HL-60 (cell line): Measurements from ENCODE around the gene SLC37A2.
"Not testable (repeated sequence)": the region's sequence is repeated elsewhere in the genome, so short reads cannot be mapped to it uniquely, and the experiment has no call there.

Experiments
- DNase-seq, 2 experiments: peaks; one replicate each; pipeline ENCODE4 v3.0.0-alpha.2; 2010 to 2020; ENCODE audit warnings: low read depth in 1 of 2, low spot score in 1 of 2
- H3K27ac ChIP-seq: fragments of 250-450 bp; sonication (Bioruptor Pico); replicated peaks from 2 replicates; pipeline ENCODE4 v1.5.1; 2020; ENCODE audit warnings: mild to moderate bottlenecking, moderate library complexity
- H3K27me3 ChIP-seq: fragments of 250-450 bp; sonication (Bioruptor Pico); 2 replicates; pipeline ENCODE4 v1.5.1; 2021; ENCODE audit warnings: mild to moderate bottlenecking, moderate library complexity; ENCODE audit not compliant: insufficient read depth, poor library complexity, severe bottlenecking
- H3K4me3 ChIP-seq: replicated peaks from 2 replicates; pipeline ENCODE4 v1.5.1; 2011; ENCODE audit warnings: mild to moderate bottlenecking, control low read depth, low read length; ENCODE audit not compliant: insufficient read depth
- CTCF ChIP-seq: IDR thresholded peaks from one replicate; pipeline ENCODE4 v1.5.1; 2011; ENCODE audit warnings: low read length, control low read depth, inconsistent platforms; ENCODE audit not compliant: insufficient read depth
- GABPA ChIP-seq: IDR thresholded peaks from 2 replicates; pipeline ENCODE4 v1.6.1; 2012; ENCODE audit warnings: low read depth
- POLR2AphosphoS5 ChIP-seq: IDR thresholded peaks from 2 replicates; pipeline ENCODE4 v1.6.1; 2012; ENCODE audit warnings: low read depth
- REST ChIP-seq: IDR thresholded peaks from 2 replicates; pipeline ENCODE4 v1.6.1; 2012; ENCODE audit warnings: low read depth; ENCODE audit not compliant: insufficient replicate concordance
- SPI1 ChIP-seq: IDR thresholded peaks from 2 replicates; pipeline ENCODE4 v1.6.1; 2012; ENCODE audit warnings: low read depth, mild to moderate bottlenecking, borderline replicate concordance

The SLC37A2 gene

GRCh38 chr11:125022551-125022950 is 40.6 kb upstream of the SLC37A2 start:
- H3K27me3 ChIP-seq: no peaks in the 10 kb centered on the region
- no peak overlapping the region for H3K27ac ChIP-seq
- TF ChIP-seq SPI1 (no peak), REST (no peak), POLR2AphosphoS5 (no peak), GABPA (no peak), CTCF (no peak)
- DNase-seq: no peak
- no peak overlapping the region for H3K4me3 ChIP-seq

DNA sequence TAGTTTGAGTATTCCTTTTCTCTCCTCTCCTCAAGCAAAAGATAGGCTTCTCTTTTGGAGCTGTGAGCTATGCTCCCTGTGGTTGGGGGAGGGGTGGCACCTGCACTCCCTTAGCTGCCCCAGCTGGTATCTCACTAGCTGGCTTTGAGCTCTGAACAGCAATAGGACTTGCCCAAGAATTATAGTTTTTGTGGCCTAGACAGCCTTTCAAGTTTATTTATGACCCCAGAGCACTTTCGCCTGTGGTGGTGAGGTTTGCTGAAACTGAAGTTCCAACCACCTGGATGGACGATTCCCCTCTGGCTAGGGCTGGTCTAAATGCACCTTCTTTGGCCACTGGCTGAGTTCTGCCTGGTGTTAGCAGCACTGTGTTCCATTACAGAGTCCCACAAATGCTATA is 37.1 kb upstream of the SLC37A2 start:
- TF ChIP-seq GABPA: no peak
- TF ChIP-seq POLR2AphosphoS5: no peak
- TF ChIP-seq SPI1: no peak
- no peak for TF ChIP-seq REST
- no peak for TF ChIP-seq CTCF
- H3K27me3 ChIP-seq: no peaks in the 10 kb centered on the region
- no peak overlapping the region for H3K4me3 ChIP-seq
- H3K27ac ChIP-seq: no peak overlapping the region
- DNase-seq: no peak

DNA sequence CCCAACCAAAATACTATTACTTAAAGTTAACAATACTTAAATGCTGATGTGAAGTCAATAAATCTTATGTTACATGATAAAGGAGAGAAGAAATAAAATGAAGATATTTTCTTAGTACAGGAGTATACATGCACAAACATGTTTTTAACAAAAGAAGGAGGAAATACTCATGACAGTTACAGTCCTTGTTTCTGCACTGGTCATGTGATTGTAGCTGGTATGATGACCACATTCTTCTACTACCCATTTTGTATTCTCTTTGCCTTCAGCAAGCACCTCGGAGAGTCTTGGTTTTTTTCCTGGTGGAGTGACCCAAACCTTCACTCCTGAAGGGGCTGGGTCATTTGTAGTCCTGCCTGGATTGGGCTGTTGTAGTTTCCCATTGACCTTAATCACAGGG is 33.7 kb upstream of the SLC37A2 start:
- H3K27me3 ChIP-seq, DNase-seq, H3K4me3 ChIP-seq, H3K27ac ChIP-seq: not testable (repeated sequence)

GRCh38 chr11:125036933-125037332 is 26.2 kb upstream of the SLC37A2 start:
- no peak for DNase-seq
- no peak overlapping the region for H3K4me3 ChIP-seq
- TF ChIP-seq POLR2AphosphoS5: no peak
- no peak for TF ChIP-seq REST
- no peak for TF ChIP-seq SPI1
- no peak for TF ChIP-seq CTCF
- H3K27ac ChIP-seq: no peak overlapping the region
- H3K27me3 ChIP-seq: no peaks in the 10 kb centered on the region
